ENCODE measurements around the gene SPECC1L. TPM values are rescaled to one million over a fixed set of nuclear protein-coding genes. Genes with fewer than 3 reads are reported as not detected.
A peak's percentile ranks its signal among the peaks of the same experiment; 100 is the strongest.
"Not testable (repeated sequence)": the region's sequence is repeated elsewhere in the genome, so short reads cannot be mapped to it uniquely, and the experiment has no call there.

Gene SPECC1L
- total RNA-seq, 2 donors from 2014 or later, result 86.3 to 87.5 TPM

DNA sequence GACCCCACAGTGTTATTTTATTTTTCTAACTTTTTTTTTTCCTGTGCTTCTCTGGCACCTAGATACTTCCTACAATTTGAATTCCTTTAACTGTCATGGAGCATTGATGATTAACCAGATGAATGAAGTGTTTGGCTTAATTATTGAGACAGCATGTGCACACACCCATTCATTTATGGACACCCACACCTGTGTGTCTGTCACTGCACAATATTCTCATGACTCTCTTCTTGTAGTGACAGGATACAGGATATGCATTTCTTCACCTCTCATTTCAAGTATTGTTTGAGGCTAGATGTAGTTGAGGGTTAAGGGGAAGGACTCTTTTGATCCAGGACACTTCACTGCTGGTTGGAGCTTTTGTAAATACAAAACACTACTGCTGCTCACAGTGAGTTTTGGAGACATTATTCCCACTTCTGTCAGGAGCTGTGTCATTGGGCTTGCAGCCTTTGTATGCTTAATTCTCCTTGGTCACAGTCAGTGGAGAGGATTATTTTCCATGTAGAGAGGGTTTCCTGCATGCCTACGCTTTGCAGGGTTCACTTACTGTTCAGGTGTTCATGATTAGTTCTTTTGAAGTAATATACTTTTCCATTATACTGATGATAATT is 33.5 kb downstream of the SPECC1L start:
- DNase-seq, result no peak
- intact Hi-C loops (cut with DNase I, micrococcal nuclease), result no loop called here

DNA sequence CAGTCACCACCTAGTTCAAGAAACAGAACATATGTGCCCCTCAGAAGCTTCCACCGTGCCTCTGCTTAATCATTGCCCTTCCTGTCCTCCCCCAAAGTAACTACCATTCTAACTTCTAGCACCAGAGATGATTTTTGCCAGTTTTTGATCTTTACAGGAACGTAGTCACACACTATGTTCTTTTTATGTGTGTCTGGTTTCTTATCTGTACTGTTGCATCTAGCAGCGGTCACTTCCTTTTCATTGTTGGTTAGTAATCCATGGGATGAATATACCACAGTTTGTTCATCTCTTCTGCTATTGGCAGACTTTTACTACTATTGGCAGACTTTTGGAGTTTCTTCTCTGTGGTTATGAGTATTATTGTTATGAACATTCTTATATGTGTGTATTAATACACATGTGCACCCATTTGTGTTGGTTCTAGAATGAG is 34.6 kb downstream of the SPECC1L start:
- intact Hi-C loops (cut with DNase I, micrococcal nuclease), result no loop called here
- DNase-seq (no peak), ATAC-seq (peak; percentile 19)

More for the DNA sequence above, 33.5 kb downstream of the SPECC1L start:
- peak; percentile 79 for ATAC-seq

DNA sequence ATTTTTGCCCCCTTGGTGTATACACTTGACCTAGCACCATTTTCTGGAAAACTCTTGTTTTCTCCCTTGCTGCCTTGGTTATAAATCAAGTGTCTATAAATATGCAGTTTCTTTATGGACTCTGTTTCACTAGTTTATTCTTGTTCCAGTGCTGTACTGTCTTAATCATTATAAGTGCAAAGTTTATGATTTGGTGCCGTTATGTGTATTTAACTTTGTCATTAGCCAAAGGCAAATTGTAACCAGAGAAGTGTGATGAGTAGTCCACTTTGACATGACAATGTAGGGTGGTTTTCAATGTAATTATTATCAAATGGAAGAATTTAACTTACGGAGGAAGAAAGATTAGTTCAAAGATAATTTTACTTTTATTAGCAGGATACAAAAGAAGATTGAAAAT is 40.3 kb downstream of the SPECC1L start:
- ATAC-seq, result no peak
- intact Hi-C loops (cut with DNase I, micrococcal nuclease), result no loop called here
- DNase-seq, result no peak

DNA sequence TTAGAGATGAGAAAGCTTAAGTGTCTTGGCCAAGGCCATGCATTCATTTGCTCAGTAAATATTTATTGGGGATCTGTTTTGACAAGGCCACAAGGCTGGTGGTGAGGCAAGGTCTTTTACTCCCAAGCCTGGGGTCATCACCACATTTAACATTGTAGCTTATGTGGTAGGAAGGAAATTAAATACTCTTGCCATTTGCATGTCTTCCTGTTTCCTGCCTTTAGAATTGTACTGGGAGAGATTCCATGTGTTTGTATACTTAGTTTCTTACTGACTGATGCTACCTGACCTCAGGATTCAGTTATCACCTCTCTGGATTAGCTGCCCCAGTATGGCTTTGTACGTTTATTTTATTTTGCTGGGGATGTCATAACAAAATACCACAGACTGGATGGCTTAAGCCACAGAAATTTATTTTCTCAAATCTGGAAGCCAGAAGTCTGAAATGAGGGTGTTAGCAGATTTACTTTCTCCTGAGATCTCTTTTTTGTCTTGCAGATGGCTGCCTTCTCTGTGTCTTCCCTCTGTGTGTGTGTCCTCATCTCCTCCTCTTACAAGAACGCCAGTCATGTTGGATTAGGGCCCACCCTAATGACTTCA is 44.8 kb downstream of the SPECC1L start:
- DNase-seq, result no peak
- intact Hi-C loops (cut with DNase I, micrococcal nuclease), result no loop called here
- no peak for ATAC-seq

DNA sequence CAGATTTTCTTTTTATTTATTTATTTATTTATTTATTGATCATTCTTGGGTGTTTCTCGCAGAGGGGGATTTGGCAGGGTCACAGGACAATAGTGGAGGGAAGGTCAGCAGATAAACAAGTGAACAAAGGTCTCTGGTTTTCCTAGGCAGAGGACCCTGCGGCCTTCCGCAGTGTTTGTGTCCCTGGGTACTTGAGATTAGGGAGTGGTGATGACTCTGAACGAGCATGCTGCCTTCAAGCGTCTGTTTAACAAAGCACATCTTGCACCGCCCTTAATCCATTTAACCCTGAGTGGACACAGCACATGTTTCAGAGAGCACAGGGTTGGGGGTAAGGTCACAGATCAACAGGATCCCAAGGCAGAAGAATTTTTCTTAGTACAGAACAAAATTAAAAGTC is 45.6 kb downstream of the SPECC1L start:
- ATAC-seq; DNase-seq; intact Hi-C loops (cut with DNase I, micrococcal nuclease): not testable (repeated sequence)

DNA sequence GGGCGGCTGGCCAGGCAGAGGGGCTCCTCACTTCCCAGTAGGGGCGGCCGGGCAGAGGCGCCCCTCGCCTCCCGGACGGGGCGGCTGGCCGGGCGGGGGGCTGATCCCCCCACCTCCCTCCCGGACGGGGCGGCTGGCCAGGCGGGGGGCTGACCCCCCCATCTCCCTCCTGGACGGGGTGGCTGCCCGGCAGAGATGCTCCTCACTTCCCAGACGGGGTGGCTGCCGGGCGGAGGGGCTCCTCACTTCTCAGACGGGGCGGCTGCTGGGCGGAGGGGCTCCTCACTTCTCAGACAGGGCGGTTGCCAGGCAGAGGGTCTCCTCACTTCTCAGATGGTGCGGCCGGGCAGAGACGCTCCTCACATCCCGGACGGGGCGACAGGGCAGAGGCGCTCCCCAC is 46.9 kb downstream of the SPECC1L start:
- DNase-seq; ATAC-seq; intact Hi-C loops (cut with DNase I, micrococcal nuclease): not testable (repeated sequence)

DNA sequence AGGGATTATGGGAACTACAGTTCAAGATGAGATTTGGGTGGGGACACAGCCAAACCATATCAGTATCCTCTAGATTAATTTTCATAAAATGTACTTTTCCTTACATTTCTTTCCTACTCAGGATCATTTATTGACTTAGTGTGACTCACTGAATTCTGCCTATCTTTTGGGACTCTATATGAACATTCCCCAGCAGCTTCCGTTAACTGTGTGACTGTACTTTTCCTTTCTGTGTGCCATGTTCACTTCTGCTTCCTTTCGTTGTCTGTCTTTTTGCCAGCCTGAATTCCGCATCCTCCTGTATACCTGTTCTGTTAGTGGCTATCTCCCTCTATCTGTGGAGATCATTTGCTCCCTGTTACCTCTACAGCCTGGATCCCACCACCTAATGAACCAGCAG is 48.8 kb downstream of the SPECC1L start:
- ATAC-seq (no peak), DNase-seq (no peak)
- intact Hi-C loops (cut with DNase I, micrococcal nuclease), result no loop called here

DNA sequence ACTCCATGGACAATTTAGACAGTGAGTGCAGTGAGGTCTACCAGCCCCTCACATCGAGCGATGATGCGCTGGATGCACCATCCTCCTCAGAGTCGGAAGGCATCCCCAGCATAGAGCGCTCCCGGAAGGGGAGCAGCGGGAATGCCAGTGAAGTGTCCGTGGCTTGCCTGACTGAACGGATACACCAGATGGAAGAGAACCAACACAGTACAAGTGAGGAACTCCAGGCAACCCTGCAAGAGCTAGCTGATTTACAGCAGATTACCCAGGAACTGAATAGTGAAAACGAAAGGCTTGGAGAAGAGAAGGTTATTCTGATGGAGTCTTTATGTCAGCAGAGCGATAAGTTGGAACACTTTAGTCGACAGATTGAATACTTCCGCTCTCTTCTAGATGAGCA is 51.4 kb downstream of the SPECC1L start:
- intact Hi-C loops (cut with DNase I, micrococcal nuclease), result loop anchor here in 1 of 2 donors (10.0 kb wide), 1 partner anchor 203 kb away; no protein-coding TSS in a partner anchor
- ATAC-seq (no peak), DNase-seq (no peak)

DNA sequence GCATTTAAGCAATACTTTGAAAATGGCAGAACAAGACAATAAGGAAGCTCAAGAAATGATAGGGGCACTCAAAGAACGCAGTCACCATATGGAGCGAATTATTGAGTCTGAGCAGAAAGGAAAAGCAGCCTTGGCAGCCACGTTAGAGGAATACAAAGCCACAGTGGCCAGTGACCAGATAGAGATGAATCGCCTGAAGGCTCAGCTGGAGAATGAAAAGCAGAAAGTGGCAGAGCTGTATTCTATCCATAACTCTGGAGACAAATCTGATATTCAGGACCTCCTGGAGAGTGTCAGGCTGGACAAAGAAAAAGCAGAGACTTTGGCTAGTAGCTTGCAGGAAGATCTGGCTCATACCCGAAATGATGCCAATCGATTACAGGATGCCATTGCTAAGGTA is 51.9 kb downstream of the SPECC1L start:
- DNase-seq, result no peak
- intact Hi-C loops (cut with DNase I, micrococcal nuclease), result loop anchor here in 1 of 2 donors (10.0 kb wide), 1 partner anchor 202 kb away; no protein-coding TSS in a partner anchor
- ATAC-seq, result no peak

DNA sequence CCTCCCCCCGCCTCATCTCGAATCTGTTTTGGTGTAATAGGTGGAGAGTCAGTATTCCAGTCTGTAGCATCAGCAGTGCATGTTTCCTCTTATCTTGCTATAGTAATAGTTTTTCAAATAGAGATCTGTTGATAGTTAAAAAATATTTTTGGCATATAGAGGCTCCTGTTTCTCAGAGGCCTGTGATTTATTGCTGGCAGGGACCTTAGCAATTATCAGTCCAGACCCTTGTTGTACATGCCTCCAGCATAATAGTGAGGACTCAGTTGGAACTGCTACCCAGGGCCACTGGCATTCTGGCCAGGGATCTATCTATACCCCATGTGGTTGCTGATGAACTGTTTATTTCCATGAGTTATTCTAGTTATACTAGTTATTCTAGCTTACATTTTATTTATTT is 52.6 kb downstream of the SPECC1L start:
- intact Hi-C loops (cut with DNase I, micrococcal nuclease), result loop anchor here in 1 of 2 donors (10.0 kb wide), 1 partner anchor 202 kb away; no protein-coding TSS in a partner anchor
- DNase-seq, result no peak
- no peak for ATAC-seq

DNA sequence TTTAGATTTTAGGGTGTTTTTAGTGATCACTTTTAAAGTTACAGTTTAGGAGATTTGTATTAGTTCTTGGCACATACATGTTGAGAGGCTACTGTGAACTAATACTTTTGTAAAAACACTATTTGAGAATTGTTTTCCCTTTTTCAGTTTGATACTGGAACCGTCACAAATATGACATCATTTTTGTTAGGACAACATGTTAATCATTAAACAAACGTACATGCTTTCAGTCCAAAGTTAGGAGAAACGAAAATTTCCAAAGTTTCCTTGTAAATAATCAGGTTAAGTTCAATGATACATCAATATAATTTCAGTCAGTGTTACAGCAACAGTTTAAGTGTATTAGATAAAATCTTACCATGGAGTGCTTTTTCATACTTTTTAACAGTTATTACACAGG is 53.1 kb downstream of the SPECC1L start:
- ATAC-seq, result no peak
- intact Hi-C loops (cut with DNase I, micrococcal nuclease), result loop anchor here in 1 of 2 donors (10.0 kb wide), 1 partner anchor 201 kb away; no protein-coding TSS in a partner anchor
- no peak for DNase-seq

DNA sequence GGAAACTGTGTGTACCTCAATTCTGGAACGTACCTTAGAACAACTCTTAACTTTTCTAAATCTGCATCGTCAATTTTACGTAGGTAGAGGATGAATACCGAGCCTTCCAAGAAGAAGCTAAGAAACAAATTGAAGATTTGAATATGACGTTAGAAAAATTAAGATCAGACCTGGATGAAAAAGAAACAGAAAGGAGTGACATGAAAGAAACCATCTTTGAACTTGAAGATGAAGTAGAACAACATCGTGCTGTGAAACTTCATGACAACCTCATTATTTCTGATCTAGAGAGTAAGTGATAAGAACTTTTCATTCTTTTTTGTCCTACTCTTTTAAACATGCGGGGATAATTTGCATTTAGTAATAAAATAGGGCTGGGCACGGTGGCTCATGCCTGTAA is 53.5 kb downstream of the SPECC1L start:
- intact Hi-C loops (cut with DNase I, micrococcal nuclease), result loop anchor here in 1 of 2 donors (10.0 kb wide), 1 partner anchor 201 kb away; no protein-coding TSS in a partner anchor
- DNase-seq (no peak), ATAC-seq (peak; percentile 19)

DNA sequence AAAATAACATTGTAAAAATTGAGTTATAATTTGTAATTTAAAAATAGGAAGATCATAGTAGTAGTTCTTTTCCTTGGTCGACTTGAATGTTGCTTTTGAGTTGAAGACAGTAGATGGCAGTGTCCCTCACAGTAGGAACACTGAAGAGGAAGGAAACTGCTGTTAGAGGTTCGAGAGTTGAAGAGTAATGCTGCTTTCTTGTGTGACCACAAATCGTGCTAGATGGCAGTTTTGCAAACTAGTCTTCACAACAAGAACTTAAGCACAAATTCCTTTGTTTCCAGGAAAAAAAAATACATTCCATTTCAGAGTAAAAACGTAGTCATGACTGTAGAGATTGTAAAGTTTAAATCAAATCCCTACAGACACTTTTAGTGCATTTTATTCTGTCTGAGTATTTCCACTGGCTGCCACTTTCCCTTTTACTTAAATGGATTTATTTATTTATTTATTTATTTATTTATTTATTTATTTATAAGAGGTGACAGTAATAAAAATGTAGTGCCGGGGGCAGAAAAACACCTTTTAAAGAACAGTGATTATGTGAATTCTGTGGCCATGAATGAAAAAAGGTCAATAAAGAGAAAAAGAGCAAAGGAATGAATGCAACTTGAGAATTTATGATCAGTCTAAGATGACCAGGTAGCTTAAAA is 54.6 kb downstream of the SPECC1L start:
- no peak for DNase-seq
- intact Hi-C loops (cut with DNase I, micrococcal nuclease), result loop anchor here in 1 of 2 donors (10.0 kb wide), 1 partner anchor 200 kb away; no protein-coding TSS in a partner anchor
- ATAC-seq, result peak; percentile 89

DNA sequence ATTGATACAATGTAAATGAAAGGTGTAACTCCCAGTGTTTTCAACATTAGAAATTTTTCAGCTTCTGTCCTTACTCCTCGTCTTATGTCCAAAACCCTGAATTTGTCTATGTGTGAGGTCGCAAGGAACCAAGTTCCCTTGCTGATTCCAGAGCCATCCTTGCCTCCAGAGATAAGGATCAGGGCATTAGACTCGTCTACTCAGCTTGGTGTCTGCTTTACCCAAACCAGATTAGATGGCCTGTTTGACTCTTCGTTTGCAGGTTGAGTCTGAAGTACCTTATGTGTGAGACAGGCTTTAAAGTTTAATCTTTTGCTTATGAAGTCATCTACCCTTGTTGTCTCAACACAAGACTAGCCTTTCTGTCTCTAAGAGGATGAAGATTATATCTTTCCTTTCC is 55.6 kb downstream of the SPECC1L start:
- no peak for ATAC-seq
- intact Hi-C loops (cut with DNase I, micrococcal nuclease), result loop anchor here in 1 of 2 donors (10.0 kb wide), 1 partner anchor 199 kb away; no protein-coding TSS in a partner anchor

DNA sequence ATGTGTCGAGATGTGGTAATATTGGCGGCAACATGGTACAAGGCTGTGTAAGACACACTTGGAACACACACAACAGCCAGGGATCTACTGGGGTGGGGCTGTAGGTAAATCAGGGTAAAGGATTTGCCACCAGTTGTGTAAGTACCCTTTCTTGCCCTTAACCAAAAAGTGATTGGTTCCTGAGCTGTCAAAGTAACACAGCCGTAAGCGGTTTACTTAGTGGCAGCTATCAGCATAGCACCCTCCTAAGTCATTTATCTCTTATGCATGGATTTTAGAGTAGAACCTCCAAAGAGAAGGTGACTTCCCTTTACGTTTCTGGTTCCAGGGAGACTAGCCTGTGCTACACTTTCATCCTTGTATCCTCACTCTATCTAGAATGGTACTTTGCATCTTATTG is 57.2 kb downstream of the SPECC1L start:
- DNase-seq (no peak), ATAC-seq (no peak)
- intact Hi-C loops (cut with DNase I, micrococcal nuclease), result loop anchor here in 1 of 2 donors (10.0 kb wide), 1 partner anchor 197 kb away; no protein-coding TSS in a partner anchor

More for the DNA sequence above, 55.6 kb downstream of the SPECC1L start:
- no peak for DNase-seq

DNA sequence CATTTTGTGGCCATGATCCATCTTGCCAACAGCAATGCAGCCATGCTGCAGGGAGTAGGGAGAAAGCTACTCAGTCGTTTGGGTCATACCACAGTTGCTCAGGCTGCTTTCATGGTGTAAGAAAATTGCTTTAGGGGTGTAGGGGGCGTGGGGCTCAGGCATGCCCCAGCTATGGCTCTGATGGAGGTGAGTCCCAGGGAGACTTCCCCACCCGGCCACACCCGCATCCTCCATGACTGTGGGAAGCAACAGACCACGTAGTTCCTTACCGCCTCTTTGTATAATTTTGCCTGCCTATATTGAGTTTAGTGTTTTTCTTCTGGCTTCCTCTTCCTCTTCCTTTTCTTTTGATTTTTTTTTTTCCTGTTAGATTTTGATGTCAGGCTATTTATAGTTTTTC is 58.8 kb downstream of the SPECC1L start:
- intact Hi-C loops (cut with DNase I, micrococcal nuclease), result loop anchor here in 1 of 2 donors (10.0 kb wide), 1 partner anchor 195 kb away; no protein-coding TSS in a partner anchor
- ATAC-seq, result peak; percentile 50
- no peak for DNase-seq

DNA sequence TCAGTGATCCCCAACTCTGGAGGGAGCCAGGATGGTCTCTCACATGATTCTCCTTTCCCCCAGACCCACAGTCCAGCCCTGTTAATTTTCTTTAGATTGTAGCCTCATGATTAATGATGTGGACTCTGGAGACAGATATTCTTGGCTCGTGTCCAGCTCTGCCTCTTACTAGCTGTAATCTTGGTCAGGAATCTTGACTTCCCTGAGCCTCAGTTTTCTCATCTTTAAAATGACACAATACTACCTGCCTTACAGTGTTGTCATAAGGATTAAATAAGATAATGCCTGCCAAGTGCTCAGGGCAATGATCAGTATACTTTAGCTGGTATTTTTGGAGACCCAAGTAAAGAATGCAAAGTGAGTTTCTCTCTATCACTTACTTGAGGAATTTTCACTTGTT is 60.0 kb downstream of the SPECC1L start:
- intact Hi-C loops (cut with DNase I, micrococcal nuclease), result no loop called here
- no peak for DNase-seq
- ATAC-seq, result no peak

DNA sequence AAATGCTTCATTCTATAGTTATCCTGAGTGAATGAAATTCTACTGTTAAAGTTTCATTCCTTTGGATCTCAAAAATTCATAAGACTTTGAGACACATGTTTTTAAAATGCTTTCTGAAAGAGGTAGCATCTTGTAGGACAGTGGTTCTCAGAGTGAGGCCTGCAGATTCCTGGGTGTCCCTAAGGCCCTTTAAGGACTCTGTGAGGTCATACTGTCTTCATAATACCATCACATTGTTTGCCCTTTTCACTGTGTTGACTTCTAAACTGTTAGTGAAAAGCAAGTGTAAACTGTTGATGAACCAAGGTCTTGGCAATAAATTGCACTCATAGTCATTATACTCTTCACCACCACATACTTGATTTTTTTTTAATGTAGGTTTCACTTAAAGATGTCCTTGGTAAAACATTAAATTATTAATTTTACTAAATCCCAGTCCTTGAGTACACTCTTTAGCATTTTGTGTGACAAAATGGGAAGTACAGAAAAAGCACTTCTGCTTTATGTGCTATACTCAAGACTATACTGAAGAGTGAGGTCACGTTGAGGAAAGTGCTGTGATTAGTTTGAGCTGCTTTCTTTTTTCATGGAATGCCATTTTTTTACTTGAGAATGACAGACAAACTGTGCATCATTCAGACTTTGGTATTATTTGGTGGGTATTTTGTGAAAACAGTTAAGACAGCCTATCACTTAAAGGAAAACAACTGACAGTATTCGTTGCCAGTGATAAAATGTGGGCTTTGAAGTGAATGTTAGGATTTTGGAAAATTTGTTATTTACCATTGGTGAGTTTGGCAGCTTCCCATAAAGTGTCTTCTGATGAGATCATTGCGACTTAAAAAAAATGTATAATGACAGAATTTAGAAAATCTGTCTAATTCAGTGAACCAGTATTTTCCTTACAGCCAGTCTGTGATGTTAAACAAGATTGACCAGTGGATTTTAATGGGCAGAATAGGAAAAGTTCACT is 61.1 kb downstream of the SPECC1L start:
- DNase-seq (no peak), ATAC-seq (no peak)
- intact Hi-C loops (cut with DNase I, micrococcal nuclease), result no loop called here
